GM23248 (cell line): ENCODE results near the gene GALNT17.

Experiments
- EZH2 ChIP-seq: fragments of 200-600 bp; sonication (generic); IDR thresholded peaks from 2 replicates; pipeline ENCODE4 v1.6.1; 2018; ENCODE audit warnings: antibody characterized with exemption, mild to moderate bottlenecking; ENCODE audit not compliant: insufficient read depth, poor library complexity, severe bottlenecking
- EZH2phosphoT487 ChIP-seq: fragments of 200-600 bp; sonication (generic); IDR thresholded peaks from 2 replicates; pipeline ENCODE4 v1.6.1; 2018; ENCODE audit warnings: antibody characterized with exemption, moderate library complexity, mild to moderate bottlenecking, low read depth; ENCODE audit not compliant: insufficient read depth

DNA sequence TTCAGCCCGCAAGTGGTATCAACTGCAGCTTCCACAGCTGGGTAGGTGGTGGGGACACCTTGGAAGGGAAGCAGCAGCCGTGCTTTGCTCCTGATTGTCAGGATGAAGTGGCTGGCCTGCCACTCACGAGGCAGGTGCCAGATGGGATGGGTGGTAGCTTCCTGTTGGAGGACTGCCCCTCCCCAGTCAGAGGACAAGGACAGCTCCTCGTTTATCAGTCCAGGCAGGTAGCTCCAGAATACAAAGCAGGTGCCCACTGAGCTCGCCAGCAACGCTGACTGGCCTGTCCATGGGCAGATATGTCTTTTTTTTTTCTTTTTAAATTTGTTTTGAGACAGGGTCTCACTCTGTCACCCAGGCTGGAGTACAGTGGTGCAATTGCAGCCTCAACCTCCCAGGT is 431.3 kb downstream of the GALNT17 start:
- TF ChIP-seq EZH2phosphoT487 (no peak), EZH2 (no peak)
